Heart left ventricle (tissue), 16 donors: ENCODE measurements around the gene MAGEA12. TPM values are rescaled to one million over a fixed set of nuclear protein-coding genes. Genes with fewer than 3 reads are reported as not detected.
"Not testable (repeated sequence)": the region's sequence is repeated elsewhere in the genome, so short reads cannot be mapped to it uniquely, and the experiment has no call there.

Experiments used
- ATAC-seq, 4 donors: fragments of 200-7000 bp; cut with Tn5 transposase; one replicate each; pipeline ENCODE4 v1.9.1; 2020 to 2022; ENCODE audit warnings: moderate library complexity in 4 of 4, mild to moderate bottlenecking in 3 of 4, moderate number of reproducible peaks in 1 of 4
- DNase-seq, 5 donors: peaks; one replicate each; pipeline ENCODE4 v3.0.0-alpha.2; 2020
- H3K27ac ChIP-seq, 12 donors: fragments of 200-600 bp; sonication (generic) in 4 of 12; one replicate each; pipeline versions ENCODE4 v1.5.0 to v1.8.0; 2016 to 2022; ENCODE audit warnings: mild to moderate bottlenecking in 2 of 12
- H3K27me3 ChIP-seq, 9 donors: fragments of 200-600 bp; sonication (generic) in 2 of 9; one replicate each; pipeline versions ENCODE4 v1.5.1 to v1.8.0; 2016 to 2022; ENCODE audit warnings: mild to moderate bottlenecking in 3 of 9
- H3K36me3 ChIP-seq, 9 donors: fragments of 200-600 bp; sonication (generic) in 2 of 9; one replicate each; pipeline versions ENCODE4 v1.5.0 to v1.8.0; 2018 to 2022; ENCODE audit warnings: mild to moderate bottlenecking in 2 of 9
- H3K4me1 ChIP-seq, 12 donors: fragments of 200-600 bp; sonication (generic) in 4 of 12; one replicate each; pipeline versions ENCODE4 v1.5.0 to v1.8.0; 2016 to 2022; ENCODE audit warnings: mild to moderate bottlenecking in 3 of 12
- H3K4me3 ChIP-seq, 12 donors: fragments of 200-600 bp; sonication (generic) in 4 of 12; one replicate each; pipeline versions ENCODE4 v1.5.0 to v1.8.0; 2017 to 2022; ENCODE audit warnings: mild to moderate bottlenecking in 9 of 12, moderate library complexity in 4 of 12
- H3K9me3 ChIP-seq, 12 donors: fragments of 200-600 bp; sonication (generic) in 4 of 12; one replicate each; pipeline versions ENCODE4 v1.5.0 to v1.8.0; 2016 to 2022; ENCODE audit warnings: mild to moderate bottlenecking in 1 of 12
- CTCF ChIP-seq, 12 donors: fragments of 200-600 bp; sonication (generic) in 4 of 12; IDR thresholded peaks; one replicate each; pipeline versions ENCODE4 v1.5.0 to v1.8.0; 2018 to 2022; ENCODE audit warnings: antibody characterized with exemption in 12 of 12, mild to moderate bottlenecking in 5 of 12
- POLR2A ChIP-seq, 2 donors: fragments of 450-650 bp; IDR thresholded peaks; one replicate each; pipeline ENCODE4 v1.6.1; 2017; ENCODE audit warnings: antibody characterized with exemption in 2 of 2, mild to moderate bottlenecking in 2 of 2, moderate library complexity in 2 of 2
- WGBS, 4 donors: extraction: QIAGEN DNeasy Blood & Tissue Kit in 2 of 4; methylation state at CpG; one replicate each; pipeline versions ENCODE4 v1.1.5 to v1.1.7; 2013 to 2018; 5-methylcytosine and 5-hydroxymethylcytosine counted together
- intact Hi-C, 10 donors: fragments of 100-400 bp; cut with DNase I; formaldehyde crosslinking; loops; one replicate each; pipeline versions ENCODE4 v1.11.1 to v1.14.2; 2022
- polyA plus RNA-seq, 2 donors: library from polyadenylated mRNA; stranded (reverse); fragments of 200-250 nt; gene quantifications; one replicate each; pipeline ENCODE4 v1.2.3, GENCODE V29; 2013
- total RNA-seq, 9 donors: library from RNA; depleted of rRNA in 2 of 9; stranded (reverse); fragments of >200 nt in 2 of 9; fragmentation: NEBNext Ultra II Directional in 3 of 9; extraction: Animal tissue kit (Norgen Biotek cat#: 25700) in 3 of 9; gene quantifications; one replicate each; pipeline versions ENCODE4 v1.1.0 to v1.2.4, GENCODE V29; 2016 to 2023
- donor health status: ischemic (EF 13 %, LVEDD 7.1; RV severe dilation, severe dysfunction).
- donor health status: healthy with polysubstance abuse.
- donor health status: DM: no; HTN: yes; CAD: no.
- donor health status: DM: no; HTN: no; CAD: no.
- donor health status: ischemic (EF 25% LVEDD 6.9; RV normal size, moderate dysfunction).
- donor health status: ischemic (EF 25% LVEDD 5.7; RV mildly dilated, moderate dysfunction).
- donor health status: healthy.
- donor health status: DM: yes; HTN: yes; CAD: no.
- donor health status: ischemic (EF 35%, LVEDD 5.7; RV mildly dilated, moderate dysfunction).
- donor health status: nonischemic (EF 11% LVEDD 7.7; RV severe dilation, severe dysfunction).
- donor health status: DM: yes; HTN: yes; CAD: no.
- donor health status: PGD.
- donor health status: ischemic (EF 29% LVEDD 5.4; RV normal size, mild dysfunction).
- donor health status: nonischemic (EF 23%, LVEDD 6.1; RV moderate dilation, normal function).

The MAGEA12 gene
- total and polyA plus RNA-seq, 11 donors, result not detected

GRCh38 chrX:152738560-152738959 is 5.0 kb downstream of the MAGEA12 start:
- Histone ChIP-seq H3K27me3 (peaks cover 0 to 4% (median 0%) of the 10 kb centered on the region in 9 donors), H3K4me1 (no peaks in the 10 kb centered on the region), H3K27ac (no peak overlapping the region), H3K36me3 (no peaks in the 10 kb centered on the region), H3K4me3 (no peak overlapping the region), H3K9me3 (no peaks in the 10 kb centered on the region)
- ATAC-seq, result no peak
- no peak for DNase-seq
- TF ChIP-seq POLR2A (IDR thresholded peaks at IDR 0.05) (no peak), CTCF (IDR thresholded peaks at IDR 0.05) (no peak)
- 74 to 91% (median 81%) methylated on average over 5 of the region's 5 CpGs for WGBS, 4 donors
- intact Hi-C loops, result no loop called here

GRCh38 chrX:152753686-152754650 is 20.4 kb downstream of the MAGEA12 start, which contains the start of gene MAGEA2:
TSS of gene MAGEA2 (minus strand) at chrX:152753842. CDS start at chrX:152751363, 2,479 bp downstream.
- H3K27ac ChIP-seq, H3K27me3 ChIP-seq, DNase-seq, ATAC-seq, H3K4me1 ChIP-seq, H3K36me3 ChIP-seq, H3K9me3 ChIP-seq, H3K4me3 ChIP-seq, intact Hi-C loops: not testable (repeated sequence)
- no CpG with 5 or more reads among the region's 35 CpGs for WGBS, 4 donors

- H3K36me3 ChIP-seq, H3K4me3 ChIP-seq, H3K4me1 ChIP-seq, H3K27ac ChIP-seq, H3K27me3 ChIP-seq, DNase-seq, ATAC-seq, intact Hi-C loops, H3K9me3 ChIP-seq: not testable (repeated sequence)
- no CpG with 5 or more reads among the region's 5 CpGs for WGBS, 4 donors
These were observed 21.3 kb downstream of the MAGEA12 start for GRCh38 chrX:152754871-152755270.

- H3K36me3 ChIP-seq, intact Hi-C loops, H3K4me1 ChIP-seq, H3K27me3 ChIP-seq, ATAC-seq, H3K27ac ChIP-seq, H3K4me3 ChIP-seq, DNase-seq, H3K9me3 ChIP-seq: not testable (repeated sequence)
- WGBS, 4 donors, result no CpG with 5 or more reads among the region's 2 CpGs
These were observed 25.4 kb downstream of the MAGEA12 start, which contains the start of gene CSAG3 for GRCh38 chrX:152758918-152759317. TSS of gene CSAG3 (plus strand) at chrX:152759218.

- H3K4me3 ChIP-seq, DNase-seq, H3K27ac ChIP-seq, H3K27me3 ChIP-seq, ATAC-seq, intact Hi-C loops, H3K9me3 ChIP-seq, H3K4me1 ChIP-seq, H3K36me3 ChIP-seq: not testable (repeated sequence)
- 74 to 84% (median 80%) methylated on average over 2 to 5 of the region's 7 CpGs for WGBS, 4 donors
These were observed 26.0 kb downstream of the MAGEA12 start for GRCh38 chrX:152759544-152759943.

GRCh38 chrX:152761582-152761981 is 28.0 kb downstream of the MAGEA12 start:
- H3K27ac ChIP-seq, intact Hi-C loops, H3K36me3 ChIP-seq, H3K4me3 ChIP-seq, H3K4me1 ChIP-seq, H3K9me3 ChIP-seq, H3K27me3 ChIP-seq, DNase-seq: not testable (repeated sequence)
- 72 to 87% methylated on average over 3 to 4 of the region's 7 CpGs; no CpG with 5 or more reads in 2 of the 4 donors for WGBS, 4 donors
- peak in 1 of 4 donors; percentile 37 for ATAC-seq

- 63 to 79% (median 73%) methylated on average over 6 to 9 of the region's 9 CpGs for WGBS, 4 donors
- DNase-seq, H3K4me3 ChIP-seq, H3K4me1 ChIP-seq, intact Hi-C loops, H3K9me3 ChIP-seq, ATAC-seq, H3K27ac ChIP-seq, H3K36me3 ChIP-seq, H3K27me3 ChIP-seq: not testable (repeated sequence)
These were observed 33.0 kb downstream of the MAGEA12 start for GRCh38 chrX:152766562-152766961.

GRCh38 chrX:152769549-152770289 is 36.2 kb downstream of the MAGEA12 start, which contains the start of gene MAGEA6:
TSS of gene MAGEA6 (minus strand) at chrX:152769689. CDS start at chrX:152767650, 2,039 bp downstream.
- H3K4me1 ChIP-seq, intact Hi-C loops, ATAC-seq, H3K27me3 ChIP-seq, H3K4me3 ChIP-seq, H3K9me3 ChIP-seq, DNase-seq, H3K27ac ChIP-seq, H3K36me3 ChIP-seq: not testable (repeated sequence)
- 73 to 93% methylated on average over 2 to 3 of the region's 29 CpGs; no CpG with 5 or more reads in 2 of the 4 donors for WGBS, 4 donors

- H3K9me3 ChIP-seq, H3K4me3 ChIP-seq, intact Hi-C loops, H3K27me3 ChIP-seq, H3K4me1 ChIP-seq, H3K27ac ChIP-seq, DNase-seq, H3K36me3 ChIP-seq, ATAC-seq: not testable (repeated sequence)
- WGBS, 4 donors, result no CpG with 5 or more reads among the region's 3 CpGs
These were observed 53.5 kb downstream of the MAGEA12 start for GRCh38 chrX:152787062-152787461.
